GM23338 (cell line): ENCODE measurements around the gene COL18A1. TPM values are rescaled to one million over a fixed set of nuclear protein-coding genes. Genes with fewer than 3 reads are reported as not detected.

Source experiments
- ATAC-seq: fragments of 200-7000 bp; cut with Tn5 transposase; 3 replicates; pipeline ENCODE4 v1.9.1; 2020
- DNase-seq: peaks from one replicate; pipeline ENCODE4 v3.0.0-alpha.2; 2015; ENCODE audit warnings: low spot score
- H2AFZ ChIP-seq: fragments of 200-600 bp; sonication (generic); 2 replicates; pipeline ENCODE4 v1.8.0; 2016; ENCODE audit warnings: antibody characterized with exemption, mild to moderate bottlenecking, moderate library complexity
- H3F3A ChIP-seq: fragments of 200-600 bp; sonication (generic); replicated peaks from 2 replicates; pipeline ENCODE4 v1.8.0; 2017; ENCODE audit warnings: antibody characterized with exemption, mixed run types, low read depth
- H3K27ac ChIP-seq: fragments of 200-600 bp; sonication (generic); 2 replicates; pipeline ENCODE4 v1.6.1; 2016; ENCODE audit warnings: low read depth
- H3K27me3 ChIP-seq: fragments of 200-600 bp; sonication (generic); 2 replicates; pipeline ENCODE4 v1.8.0; 2016; ENCODE audit warnings: mild to moderate bottlenecking, mixed run types, moderate library complexity; ENCODE audit not compliant: insufficient read depth
- H3K36me3 ChIP-seq: fragments of 200-600 bp; sonication (generic); 2 replicates; pipeline ENCODE4 v1.8.0; 2016; ENCODE audit warnings: mild to moderate bottlenecking; ENCODE audit not compliant: insufficient read depth
- H3K4me1 ChIP-seq: fragments of 200-600 bp; sonication (generic); 2 replicates; pipeline ENCODE4 v1.8.0; 2016; ENCODE audit warnings: mild to moderate bottlenecking, moderate library complexity; ENCODE audit not compliant: insufficient read depth
- H3K4me2 ChIP-seq: fragments of 200-600 bp; sonication (generic); 2 replicates; pipeline ENCODE4 v1.7.1; 2017; ENCODE audit warnings: mixed run types
- H3K4me3 ChIP-seq: fragments of 200-600 bp; sonication (generic); 2 replicates; pipeline ENCODE4 v1.6.1; 2016; ENCODE audit warnings: mixed run types
- H3K79me2 ChIP-seq: fragments of 200-600 bp; sonication (generic); replicated peaks from 2 replicates; pipeline ENCODE4 v1.8.0; 2017; ENCODE audit warnings: mild to moderate bottlenecking; ENCODE audit not compliant: insufficient read depth
- H3K9me2 ChIP-seq: fragments of 200-600 bp; sonication (generic); 2 replicates; pipeline ENCODE4 v1.8.0; 2017; ENCODE audit not compliant: insufficient read depth
- H4K20me1 ChIP-seq: fragments of 200-600 bp; sonication (generic); replicated peaks from 2 replicates; pipeline ENCODE4 v1.8.0; 2017; ENCODE audit warnings: mild to moderate bottlenecking; ENCODE audit not compliant: insufficient read depth
- H3K27ac Mint-ChIP-seq: 2 replicates; pipeline ENCODE4 v1.8.0; 2020; ENCODE audit warnings: inconsistent platforms, mild to moderate bottlenecking, moderate library complexity, mixed read lengths
- H3K27me3 Mint-ChIP-seq: 3 replicates; pipeline ENCODE4 v1.8.0; 2022; ENCODE audit warnings: low read depth, mild to moderate bottlenecking, moderate library complexity, mixed read lengths, inconsistent platforms; ENCODE audit not compliant: insufficient read depth, poor library complexity
- H3K36me3 Mint-ChIP-seq: 3 replicates; pipeline ENCODE4 v1.8.0; 2021; ENCODE audit warnings: low read depth, mild to moderate bottlenecking, inconsistent platforms, moderate library complexity, mixed read lengths
- H3K4me1 Mint-ChIP-seq: 3 replicates; pipeline ENCODE4 v1.8.0; 2020; ENCODE audit warnings: mild to moderate bottlenecking, inconsistent platforms, mixed read lengths
- H3K4me3 Mint-ChIP-seq: 3 replicates; pipeline ENCODE4 v1.8.0; 2021; ENCODE audit warnings: moderate library complexity, mild to moderate bottlenecking, inconsistent platforms, mixed read lengths
- H3K9me3 Mint-ChIP-seq: 3 replicates; pipeline ENCODE4 v1.8.0; 2020; ENCODE audit warnings: moderate library complexity, mild to moderate bottlenecking, inconsistent platforms, mixed read lengths
- CREB1 ChIP-seq: fragments of 250-450 bp; sonication (Bioruptor Pico); IDR thresholded peaks from 2 replicates; pipeline ENCODE4 v1.5.0; 2020; ENCODE audit warnings: low read depth, mild to moderate bottlenecking, moderate library complexity
- CTCF ChIP-seq, 2 experiments: fragments of 200-600 bp in 1 of 2; sonication (generic) in 1 of 2; conservative IDR thresholded peaks; 2 replicates each; pipeline versions ENCODE4 v1.5.1 to v1.6.1; 2016 to 2017; ENCODE audit warnings: antibody characterized with exemption in 2 of 2, low read depth in 2 of 2, mild to moderate bottlenecking in 2 of 2, moderate library complexity in 1 of 2
- ETS1 ChIP-seq: IDR thresholded peaks from 2 replicates; pipeline ENCODE4 v1.6.1; 2016; ENCODE audit warnings: antibody characterized with exemption
- EZH2 ChIP-seq: fragments of 200-600 bp; sonication (generic); IDR thresholded peaks from one replicate; pipeline ENCODE4 v1.8.0; 2017; ENCODE audit warnings: antibody characterized with exemption, mild to moderate bottlenecking, low read depth; ENCODE audit not compliant: unreplicated experiment
- EZH2phosphoT487 ChIP-seq: fragments of 200-600 bp; sonication (generic); IDR thresholded peaks from one replicate; pipeline ENCODE4 v1.8.1; 2018; ENCODE audit warnings: antibody characterized with exemption; ENCODE audit not compliant: unreplicated experiment
- JUNB ChIP-seq: IDR thresholded peaks from one replicate; pipeline ENCODE4 v1.6.1; 2016; ENCODE audit warnings: antibody characterized with exemption; ENCODE audit not compliant: unreplicated experiment
- NANOG ChIP-seq: IDR thresholded peaks from 2 replicates; pipeline ENCODE4 v1.6.1; 2016; ENCODE audit warnings: antibody characterized with exemption, borderline replicate concordance
- POLR2AphosphoS5 ChIP-seq: IDR thresholded peaks from 2 replicates; pipeline ENCODE4 v1.6.1; 2016; ENCODE audit warnings: antibody characterized with exemption, low read depth
- REST ChIP-seq: IDR thresholded peaks from one replicate; pipeline ENCODE4 v1.6.1; 2018; ENCODE audit warnings: antibody characterized with exemption; ENCODE audit not compliant: unreplicated experiment
- STAT1 ChIP-seq: IDR thresholded peaks from one replicate; pipeline ENCODE4 v1.6.1; 2016; ENCODE audit warnings: antibody characterized with exemption; ENCODE audit not compliant: unreplicated experiment
- ZNF114 ChIP-seq: fragments of 250-450 bp; sonication (Bioruptor Pico); IDR thresholded peaks from 2 replicates; pipeline ENCODE4 v1.5.0; 2020; ENCODE audit warnings: mild to moderate bottlenecking, moderate library complexity
- ZNF331 ChIP-seq: fragments of 250-450 bp; sonication (Bioruptor Pico); IDR thresholded peaks from 2 replicates; pipeline ENCODE4 v1.5.0; 2020; ENCODE audit warnings: low read depth, mild to moderate bottlenecking, moderate library complexity
- ZNF462 ChIP-seq: fragments of 250-450 bp; sonication (Bioruptor Pico); IDR thresholded peaks from 2 replicates; pipeline ENCODE4 v1.5.0; 2020; ENCODE audit warnings: mild to moderate bottlenecking, moderate library complexity
- polyA plus RNA-seq: library from polyadenylated mRNA; unstranded; fragments of >200 nt; fragmentation: Nextera tagmentation; extraction: Ambion mirVana; gene quantifications from 2 replicates; pipeline ENCODE4 v1.2.1, GENCODE V29; 2016
- total RNA-seq: library from RNA; depleted of rRNA; stranded (reverse); fragments of >200 nt; shearing (Covaris generic); gene quantifications from 2 replicates; pipeline ENCODE4 v1.2.3, GENCODE V29; 2014

COL18A1 gene
- total and polyA plus RNA-seq, 2 experiments from 2014 or later, result 38.4 to 430 TPM

- H3K27me3 ChIP-seq, result no peaks in the 10 kb centered on the region
- TF ChIP-seq CREB1 (CRISPR knock-in tag) (no peak), ETS1 (no peak), NANOG (no peak), ZNF114 (CRISPR knock-in tag) (no peak), CTCF (conservative IDR thresholded peaks at IDR 0.05; ENCODE audit: low read depth in 2 of 2) (no peak), EZH2phosphoT487 (no peak), REST (no peak), ZNF331 (CRISPR knock-in tag) (no peak), STAT1 (no peak), ZNF462 (CRISPR knock-in tag) (no peak), POLR2AphosphoS5 (no peak), EZH2 (no peak), JUNB (no peak)
- Mint-ChIP-seq H3K4me3 (no peak overlapping the region), H3K36me3 (peaks cover 15% of the 10 kb centered on the region), H3K27me3 (peaks cover 18% of the 10 kb centered on the region), H3K9me3 (peaks cover 14% of the 10 kb centered on the region), H3K4me1 (peaks cover 12% of the 10 kb centered on the region), H3K27ac (no peak overlapping the region)
- DNase-seq, result no peak
- H3F3A ChIP-seq, result peaks cover 13% of the 10 kb centered on the region; the same call in 1 of the 2 replicates
- no peak for ATAC-seq
- H3K79me2 ChIP-seq, result no peaks in the 10 kb centered on the region
- peaks cover 8% of the 10 kb centered on the region; the same call in 1 of the 2 replicates for H3K4me1 ChIP-seq
- H4K20me1 ChIP-seq, result no peaks in the 10 kb centered on the region
- no peak overlapping the region for H3K4me3 ChIP-seq
- no peak overlapping the region for H3K27ac ChIP-seq
- H3K36me3 ChIP-seq, result no peaks in the 10 kb centered on the region
- H3K4me2 ChIP-seq, result no peak overlapping the region
- H3K9me2 ChIP-seq, result no peaks in the 10 kb centered on the region
- no peak overlapping the region for H2AFZ ChIP-seq
Observed at GRCh38 chr21:45372732-45373355, 32.1 kb upstream of the COL18A1 start.
